Stimulated activated CD4-positive, alpha-beta T cell treated with anti-CD3 and anti-CD28 coated beads, Interleukin-15, amount 100 ng/mL, for 1 hour (primary cell): Measurements from ENCODE around the gene FLRT2.

Experiments used
- DNase-seq, 2 donors: peaks; one replicate each; pipeline ENCODE4 v3.0.0-alpha.2; 2020; ENCODE audit warnings: low read depth in 1 of 2, low spot score in 1 of 2

FLRT2 gene

GRCh38 chr14:85528897-85529631, 880 bp upstream of the FLRT2 start:
- DNase-seq, result no peak

GRCh38 chr14:85530626-85531025, 682 bp downstream of the FLRT2 start:
- no peak for DNase-seq

GRCh38 chr14:85531141-85531586, 1.2 kb downstream of the FLRT2 start:
- DNase-seq, result no peak

- no peak for DNase-seq
Measured at GRCh38 chr14:85531587-85532373, 1.8 kb downstream of the FLRT2 start.

- DNase-seq, result no peak
Measured at GRCh38 chr14:85532374-85533022, 2.6 kb downstream of the FLRT2 start.

- DNase-seq, result no peak
Measured at GRCh38 chr14:85533023-85533860, 3.3 kb downstream of the FLRT2 start.

- no peak for DNase-seq
Measured at GRCh38 chr14:85533861-85534291, 3.9 kb downstream of the FLRT2 start.

GRCh38 chr14:85534458-85535293, 4.7 kb downstream of the FLRT2 start:
- no peak for DNase-seq

- no peak for DNase-seq
Measured at GRCh38 chr14:85535321-85535720, 5.4 kb downstream of the FLRT2 start.

- DNase-seq, result no peak
Measured at GRCh38 chr14:85535991-85536832, 6.3 kb downstream of the FLRT2 start.

GRCh38 chr14:85536833-85537190, 6.9 kb downstream of the FLRT2 start:
- DNase-seq, result no peak

- no peak for DNase-seq
Measured at GRCh38 chr14:85537526-85537925, 7.6 kb downstream of the FLRT2 start.

- no peak for DNase-seq
Measured at GRCh38 chr14:85538636-85539035, 8.7 kb downstream of the FLRT2 start.

GRCh38 chr14:85539510-85539909, 9.6 kb downstream of the FLRT2 start:
- DNase-seq, result no peak

GRCh38 chr14:85542623-85543022, 12.7 kb downstream of the FLRT2 start:
- no peak for DNase-seq

- DNase-seq, result no peak
Measured at GRCh38 chr14:85545738-85546137, 15.8 kb downstream of the FLRT2 start.

GRCh38 chr14:85546390-85546789, 16.4 kb downstream of the FLRT2 start:
- no peak for DNase-seq

GRCh38 chr14:85549697-85550096, 19.8 kb downstream of the FLRT2 start:
- no peak for DNase-seq

- DNase-seq, result no peak
Measured at GRCh38 chr14:85554106-85554505, 24.2 kb downstream of the FLRT2 start.
